MM.1S (cell line): ENCODE measurements around the gene PLA2G2F.

Source experiments
- DNase-seq: peaks from one replicate; pipeline ENCODE4 v3.0.0-alpha.2; 2015
- H2AFZ ChIP-seq: fragments of 300-600 bp; sonication (generic); 2 replicates; pipeline ENCODE4 v1.6.0; 2016; ENCODE audit warnings: antibody characterized with exemption, low read length
- H3F3A ChIP-seq: fragments of 300-600 bp; sonication (generic); 2 replicates; pipeline ENCODE4 v1.6.1; 2016; ENCODE audit warnings: mild to moderate bottlenecking, antibody characterized with exemption, low read length, moderate library complexity, mixed read lengths; ENCODE audit not compliant: insufficient read depth
- H3K27ac ChIP-seq: fragments of 300-600 bp; sonication (generic); 2 replicates; pipeline ENCODE4 v1.5.1; 2016; ENCODE audit warnings: mild to moderate bottlenecking, low read length
- H3K27me3 ChIP-seq: fragments of 300-600 bp; sonication (generic); replicated peaks from 2 replicates; pipeline ENCODE4 v1.6.0; 2016; ENCODE audit warnings: low read length; ENCODE audit not compliant: insufficient read depth
- H3K36me3 ChIP-seq: fragments of 300-600 bp; sonication (generic); replicated peaks from 2 replicates; pipeline ENCODE4 v1.6.1; 2016; ENCODE audit warnings: mild to moderate bottlenecking, low read length, mixed read lengths; ENCODE audit not compliant: insufficient read depth
- H3K4me1 ChIP-seq: fragments of 300-600 bp; sonication (generic); 2 replicates; pipeline ENCODE4 v1.6.1; 2016; ENCODE audit warnings: low read length, mixed read lengths
- H3K4me2 ChIP-seq: fragments of 300-600 bp; sonication (generic); 2 replicates; pipeline ENCODE4 v1.6.0; 2016; ENCODE audit warnings: low read depth, low read length
- H3K4me3 ChIP-seq: fragments of 300-600 bp; sonication (generic); 2 replicates; pipeline ENCODE4 v1.5.1; 2016; ENCODE audit warnings: low read length, mixed read lengths
- H3K79me2 ChIP-seq: fragments of 300-600 bp; sonication (generic); 2 replicates; pipeline ENCODE4 v1.6.1; 2016; ENCODE audit warnings: mixed run types, low read length, mixed read lengths
- H3K9ac ChIP-seq: fragments of 300-600 bp; sonication (generic); 2 replicates; pipeline ENCODE4 v1.6.1; 2016; ENCODE audit warnings: low read length, mixed read lengths
- H3K9me2 ChIP-seq: fragments of 300-600 bp; sonication (generic); replicated peaks from 2 replicates; pipeline ENCODE4 v1.6.1; 2016; ENCODE audit warnings: mild to moderate bottlenecking, low read length, mixed read lengths; ENCODE audit not compliant: insufficient read depth
- H3K9me3 ChIP-seq: fragments of 300-600 bp; sonication (generic); replicated peaks from 2 replicates; pipeline ENCODE4 v1.6.1; 2016; ENCODE audit warnings: mild to moderate bottlenecking, low read length, mixed read lengths; ENCODE audit not compliant: insufficient read depth
- H4K20me1 ChIP-seq: fragments of 300-600 bp; sonication (generic); 2 replicates; pipeline ENCODE4 v1.6.1; 2016; ENCODE audit warnings: mild to moderate bottlenecking, low read length, moderate library complexity, mixed read lengths; ENCODE audit not compliant: insufficient read depth
- EZH2 ChIP-seq: fragments of 300-600 bp; sonication (generic); optimal IDR thresholded peaks from 2 replicates; pipeline ENCODE3; 2017; ENCODE audit warnings: low read depth, mild to moderate bottlenecking, antibody characterized with exemption, low read length, mixed read lengths
- EZH2phosphoT487 ChIP-seq: fragments of 300-600 bp; sonication (generic); IDR thresholded peaks from 2 replicates; pipeline ENCODE4 v1.6.1; 2018; ENCODE audit warnings: antibody characterized with exemption, low read length
- TF ChIP-seq, protein P1 (sequence below): fragments of 300-600 bp; sonication (generic); IDR thresholded peaks from 2 replicates; pipeline ENCODE4 v1.5.1; 2016; ENCODE audit warnings: antibody characterized with exemption, low read length, mixed read lengths

Gene PLA2G2F

GRCh38 chr1:20095564-20096434 is 43.3 kb upstream of the PLA2G2F start:
- no peak overlapping the region for H2AFZ ChIP-seq
- no peaks in the 10 kb centered on the region for H3K9me3 ChIP-seq
- no peaks in the 10 kb centered on the region for H4K20me1 ChIP-seq
- TF ChIP-seq, protein P1, sequence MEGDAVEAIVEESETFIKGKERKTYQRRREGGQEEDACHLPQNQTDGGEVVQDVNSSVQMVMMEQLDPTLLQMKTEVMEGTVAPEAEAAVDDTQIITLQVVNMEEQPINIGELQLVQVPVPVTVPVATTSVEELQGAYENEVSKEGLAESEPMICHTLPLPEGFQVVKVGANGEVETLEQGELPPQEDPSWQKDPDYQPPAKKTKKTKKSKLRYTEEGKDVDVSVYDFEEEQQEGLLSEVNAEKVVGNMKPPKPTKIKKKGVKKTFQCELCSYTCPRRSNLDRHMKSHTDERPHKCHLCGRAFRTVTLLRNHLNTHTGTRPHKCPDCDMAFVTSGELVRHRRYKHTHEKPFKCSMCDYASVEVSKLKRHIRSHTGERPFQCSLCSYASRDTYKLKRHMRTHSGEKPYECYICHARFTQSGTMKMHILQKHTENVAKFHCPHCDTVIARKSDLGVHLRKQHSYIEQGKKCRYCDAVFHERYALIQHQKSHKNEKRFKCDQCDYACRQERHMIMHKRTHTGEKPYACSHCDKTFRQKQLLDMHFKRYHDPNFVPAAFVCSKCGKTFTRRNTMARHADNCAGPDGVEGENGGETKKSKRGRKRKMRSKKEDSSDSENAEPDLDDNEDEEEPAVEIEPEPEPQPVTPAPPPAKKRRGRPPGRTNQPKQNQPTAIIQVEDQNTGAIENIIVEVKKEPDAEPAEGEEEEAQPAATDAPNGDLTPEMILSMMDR = no peak
- TF ChIP-seq EZH2 (no peak), EZH2phosphoT487 (no peak)
- no peaks in the 10 kb centered on the region for H3K79me2 ChIP-seq
- H3K4me3 ChIP-seq = no peak overlapping the region
- no peaks in the 10 kb centered on the region for H3F3A ChIP-seq
- no peak overlapping the region for H3K9ac ChIP-seq
- peaks cover 19% of the 10 kb centered on the region for H3K27me3 ChIP-seq
- no peaks in the 10 kb centered on the region for H3K9me2 ChIP-seq
- H3K4me2 ChIP-seq = no peak overlapping the region
- no peaks in the 10 kb centered on the region for H3K4me1 ChIP-seq
- no peak overlapping the region for H3K27ac ChIP-seq
- no peak for DNase-seq
- no peaks in the 10 kb centered on the region for H3K36me3 ChIP-seq

DNA sequence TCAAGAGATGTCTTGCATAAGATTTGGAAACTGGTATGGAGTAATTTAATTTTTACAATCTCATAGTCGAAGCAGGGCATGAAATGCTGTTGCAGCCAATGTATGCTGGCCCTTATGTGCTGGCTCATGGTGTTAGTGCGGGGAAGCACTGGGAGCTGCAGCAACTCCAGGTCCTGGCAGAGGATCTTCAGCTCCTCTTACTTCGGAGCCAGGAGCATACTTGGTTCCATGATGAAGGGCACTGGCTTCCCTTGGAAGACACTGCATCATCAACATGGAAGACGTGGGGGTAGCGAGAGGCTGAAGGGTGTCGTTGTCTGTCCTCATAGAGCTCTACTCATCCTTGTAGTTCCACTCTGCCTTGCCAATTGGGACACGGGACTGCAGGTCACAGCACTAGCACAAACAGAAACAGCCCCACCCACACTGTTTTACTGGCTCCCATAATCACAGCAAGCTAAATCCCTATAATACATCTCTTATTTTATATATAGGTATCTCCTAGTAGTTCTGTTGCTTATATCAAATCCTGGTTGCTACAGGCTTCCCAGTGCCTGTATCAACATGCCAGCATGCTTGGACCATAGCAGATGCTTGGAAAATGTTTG is 42.2 kb upstream of the PLA2G2F start:
- no peak overlapping the region for H3K27ac ChIP-seq
- H4K20me1 ChIP-seq = no peaks in the 10 kb centered on the region
- H3K36me3 ChIP-seq = no peaks in the 10 kb centered on the region
- no peak for DNase-seq
- no peak for TF ChIP-seq EZH2phosphoT487
- TF ChIP-seq EZH2 = no peak
- TF ChIP-seq, protein P1 = no peak
- H3K4me2 ChIP-seq = no peak overlapping the region
- no peaks in the 10 kb centered on the region for H3K79me2 ChIP-seq
- no peaks in the 10 kb centered on the region for H3K4me1 ChIP-seq
- H3F3A ChIP-seq = no peaks in the 10 kb centered on the region
- peaks cover 8% of the 10 kb centered on the region for H3K27me3 ChIP-seq
- no peaks in the 10 kb centered on the region for H3K9me2 ChIP-seq
- H2AFZ ChIP-seq = no peak overlapping the region
- H3K9me3 ChIP-seq = no peaks in the 10 kb centered on the region
- no peak overlapping the region for H3K9ac ChIP-seq
- no peak overlapping the region for H3K4me3 ChIP-seq

DNA sequence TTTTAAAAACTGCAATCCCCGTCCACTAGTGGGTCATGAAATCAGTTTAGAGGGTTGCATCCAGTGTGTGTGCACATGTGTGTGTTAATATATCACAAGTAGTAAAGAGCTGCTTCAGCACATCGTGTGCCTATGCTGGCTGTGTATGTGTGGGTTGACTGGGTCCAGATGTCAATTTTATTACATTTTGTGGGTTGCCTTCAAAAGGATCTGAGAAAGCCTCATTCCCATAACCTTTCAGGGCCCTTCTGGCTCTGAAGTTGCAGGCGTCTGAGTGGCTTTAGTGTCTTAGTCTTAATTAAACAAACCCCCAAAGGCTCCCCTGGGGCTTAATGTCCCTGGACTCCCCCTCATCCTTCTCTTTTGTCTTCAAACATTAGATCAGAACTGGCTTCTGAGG is 39.6 kb upstream of the PLA2G2F start:
- Histone ChIP-seq H3K4me3 (no peak overlapping the region), H3K9me2 (no peaks in the 10 kb centered on the region), H3K9me3 (no peaks in the 10 kb centered on the region), H3K27me3 (no peaks in the 10 kb centered on the region; the same call in 1 of the 2 replicates), H2AFZ (no peak overlapping the region), H3K4me2 (no peak overlapping the region), H3K27ac (no peak overlapping the region), H3K36me3 (no peaks in the 10 kb centered on the region), H3F3A (no peaks in the 10 kb centered on the region), H3K9ac (no peak overlapping the region), H4K20me1 (no peaks in the 10 kb centered on the region), H3K4me1 (no peaks in the 10 kb centered on the region), H3K79me2 (no peaks in the 10 kb centered on the region)
- TF ChIP-seq EZH2 (no peak), EZH2phosphoT487 (no peak)
- TF ChIP-seq, protein P1 = no peak
- no peak for DNase-seq
